GM12878 (cell line): Measurements from ENCODE around the gene BIRC3.

Experiments used
- CREB1 ChIP-seq: IDR thresholded peaks from 2 replicates; pipeline ENCODE4 v1.6.1; 2012; ENCODE audit warnings: low read depth, mild to moderate bottlenecking, inconsistent platforms
- NBN ChIP-seq: fragments of 450-650 bp; IDR thresholded peaks from 2 replicates; pipeline ENCODE4 v1.6.1; 2016
- POLR2A ChIP-seq: IDR thresholded peaks from 2 replicates; pipeline ENCODE4 v1.6.1; 2011; ENCODE audit warnings: low read depth, mild to moderate bottlenecking, low read length
- REST ChIP-seq: IDR thresholded peaks from 2 replicates; pipeline ENCODE4 v1.6.1; 2012; ENCODE audit warnings: mild to moderate bottlenecking, low read depth, low read length
- ZNF274 ChIP-seq: IDR thresholded peaks from one replicate; pipeline ENCODE4 v1.8.0; 2011; ENCODE audit not compliant: insufficient read length, insufficient read depth

- TF ChIP-seq ZNF274 = no peak
- TF ChIP-seq NBN = no peak
- no peak for TF ChIP-seq CREB1
- TF ChIP-seq POLR2A = no peak
- TF ChIP-seq REST = no peak
Measured at GRCh38 chr11:102291831-102292230, 25.5 kb upstream of the BIRC3 start.
